A673 (cell line): ENCODE results near the gene TMEM183A.

Experiments used
- CTCF ChIP-seq: fragments of 300-800, 200-600 bp; sonication (generic); conservative IDR thresholded peaks from 2 replicates; pipeline ENCODE4 v1.5.1; 2017; ENCODE audit warnings: low read depth, mild to moderate bottlenecking, antibody characterized with exemption, low read length, moderate library complexity, mixed read lengths
- EZH2 ChIP-seq: fragments of 200-600 bp; sonication (generic); IDR thresholded peaks from 2 replicates; pipeline ENCODE4 v1.6.1; 2017; ENCODE audit warnings: borderline replicate concordance, low read depth, mild to moderate bottlenecking, mixed read lengths, antibody characterized with exemption, low read length; ENCODE audit not compliant: poor library complexity, severe bottlenecking

GRCh38 chr1:202987255-202987654, 19.9 kb upstream of the TMEM183A start:
- no peak for TF ChIP-seq CTCF
- no peak for TF ChIP-seq EZH2
